Activated gamma-delta T cell treated with anti-CD3 and anti-CD28 coated beads, Interleukin-2, amount 50 U/mL, for 16 hours (primary cell): ENCODE results near the gene GPR160.

Experiments used
- DNase-seq: peaks from one replicate; pipeline ENCODE4 v3.0.0-alpha.2; 2020; ENCODE audit warnings: low read depth

GPR160 gene

DNA sequence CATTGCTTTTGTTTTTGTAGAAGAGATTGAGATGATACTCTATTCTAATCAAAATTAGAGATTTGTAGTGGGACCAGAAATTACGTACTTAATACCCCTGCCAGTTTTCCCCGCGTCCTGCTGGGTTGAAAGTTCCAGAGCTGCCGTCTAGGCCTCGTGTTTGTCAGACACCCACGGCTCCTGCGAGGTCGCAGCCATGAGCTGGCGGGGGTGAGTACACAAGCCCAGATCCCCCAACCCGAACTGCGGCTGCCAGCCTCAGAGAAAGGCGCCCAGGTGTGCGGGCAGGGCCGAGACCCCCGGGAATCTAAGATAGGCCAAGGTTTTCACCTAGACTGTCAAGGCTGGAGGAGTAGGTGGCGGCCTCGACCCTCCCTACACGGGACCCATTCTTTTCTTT is 26.3 kb downstream of the GPR160 start:
- DNase-seq: no peak

DNA sequence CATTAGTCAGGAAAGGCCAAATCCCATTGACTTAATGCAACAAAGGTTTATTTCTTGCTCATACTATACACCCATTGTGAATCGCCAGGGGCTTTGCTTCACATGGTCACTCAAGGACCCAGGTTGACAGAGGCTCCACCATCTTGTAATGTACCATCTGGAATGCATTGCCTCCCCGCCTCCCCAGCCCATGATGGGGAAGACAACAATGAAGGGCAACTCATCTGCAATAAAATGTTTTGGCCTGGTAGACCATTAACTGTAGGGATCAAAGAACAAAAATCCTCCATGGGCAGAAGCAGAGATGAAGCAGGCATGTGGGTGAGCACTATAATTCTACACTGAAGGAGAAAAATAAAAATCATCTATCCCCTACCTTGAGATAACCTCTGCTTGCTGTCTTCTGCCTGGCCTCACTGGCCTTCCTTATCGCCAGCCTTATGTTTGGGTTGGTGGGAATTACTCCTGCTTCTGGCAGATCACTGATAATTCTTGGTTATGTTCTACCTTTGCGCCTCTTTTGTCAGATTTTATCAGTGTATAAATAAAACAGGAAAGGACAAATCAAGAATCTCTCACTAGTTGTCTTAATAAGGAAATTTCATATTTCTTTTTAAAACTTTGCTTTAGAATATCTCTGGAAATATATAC is 37.8 kb downstream of the GPR160 start:
- no peak for DNase-seq

DNA sequence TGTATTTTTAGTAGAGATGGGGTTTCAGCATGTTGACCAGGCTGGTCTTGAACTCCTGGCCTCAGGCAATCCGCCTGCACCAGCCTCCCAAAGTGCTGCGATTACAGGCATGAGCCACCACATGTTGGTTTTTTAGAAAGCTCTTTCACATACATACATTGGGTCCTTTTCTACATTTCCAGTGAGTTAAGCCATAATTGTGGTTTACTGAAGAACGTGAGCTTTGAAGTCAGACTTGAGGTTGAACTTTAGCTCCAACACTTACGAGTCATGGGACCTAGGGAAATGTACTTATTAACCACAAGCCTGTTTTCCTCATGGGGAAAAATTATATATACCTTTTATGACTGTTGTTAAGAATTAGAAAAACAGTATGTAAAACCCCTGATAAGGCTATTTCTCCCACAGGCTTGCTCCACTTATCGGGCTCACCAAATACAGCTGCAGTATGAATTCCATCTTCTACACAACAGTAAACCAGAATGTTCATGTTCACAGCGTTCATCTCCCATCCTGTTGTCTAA is 39.0 kb downstream of the GPR160 start:
- DNase-seq: no peak

DNA sequence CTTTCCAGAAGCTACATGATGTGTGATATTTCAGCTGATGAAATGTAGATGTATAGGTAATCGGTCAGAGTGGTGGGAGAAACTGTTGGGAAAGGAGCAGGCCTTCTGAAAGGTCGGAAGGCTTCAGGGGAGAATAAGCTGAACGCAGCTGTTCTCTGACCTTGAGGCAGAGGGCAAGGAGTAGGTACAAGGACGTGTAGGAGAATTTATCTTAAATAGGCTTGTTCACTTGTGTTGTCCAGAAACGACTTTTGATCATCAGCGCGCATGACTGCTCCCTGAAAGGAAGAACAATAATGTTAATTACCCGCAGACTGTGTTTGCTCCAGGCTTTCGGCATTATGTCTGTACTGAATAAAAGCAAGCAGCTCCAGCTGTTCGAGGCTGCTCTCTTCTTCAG is 39.6 kb downstream of the GPR160 start:
- DNase-seq: no peak

DNA sequence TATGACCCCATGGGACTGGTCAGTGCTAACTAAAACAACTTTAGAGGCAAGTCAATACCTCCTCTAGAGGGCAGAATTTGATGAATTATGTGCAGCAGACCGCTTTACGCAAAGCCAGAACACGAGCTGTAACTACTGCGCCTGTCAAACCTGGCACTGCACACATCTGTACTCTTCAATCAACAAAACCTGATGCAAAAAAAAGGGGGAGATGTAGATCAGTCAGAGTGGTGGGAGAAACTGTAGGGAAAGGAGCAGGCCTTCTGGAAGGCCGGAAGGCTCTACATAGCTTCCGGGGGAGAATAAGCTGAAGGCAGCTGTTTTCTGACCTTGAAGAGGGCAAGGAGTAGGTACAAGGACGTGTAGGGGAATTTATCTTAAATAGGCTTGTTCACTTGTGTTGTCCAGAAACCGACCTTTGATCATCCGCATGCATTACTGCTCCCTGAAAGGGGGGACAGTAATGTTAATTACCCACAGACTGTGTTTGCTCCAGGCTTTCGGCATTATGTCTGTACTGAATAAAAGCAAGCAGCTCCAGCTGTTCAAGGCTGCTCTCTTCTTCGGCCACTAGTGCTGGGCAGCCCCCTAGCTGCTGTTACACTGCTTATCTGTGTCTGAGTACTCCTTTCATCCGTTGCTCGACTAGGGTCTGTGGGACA is 41.0 kb downstream of the GPR160 start:
- no peak for DNase-seq

DNA sequence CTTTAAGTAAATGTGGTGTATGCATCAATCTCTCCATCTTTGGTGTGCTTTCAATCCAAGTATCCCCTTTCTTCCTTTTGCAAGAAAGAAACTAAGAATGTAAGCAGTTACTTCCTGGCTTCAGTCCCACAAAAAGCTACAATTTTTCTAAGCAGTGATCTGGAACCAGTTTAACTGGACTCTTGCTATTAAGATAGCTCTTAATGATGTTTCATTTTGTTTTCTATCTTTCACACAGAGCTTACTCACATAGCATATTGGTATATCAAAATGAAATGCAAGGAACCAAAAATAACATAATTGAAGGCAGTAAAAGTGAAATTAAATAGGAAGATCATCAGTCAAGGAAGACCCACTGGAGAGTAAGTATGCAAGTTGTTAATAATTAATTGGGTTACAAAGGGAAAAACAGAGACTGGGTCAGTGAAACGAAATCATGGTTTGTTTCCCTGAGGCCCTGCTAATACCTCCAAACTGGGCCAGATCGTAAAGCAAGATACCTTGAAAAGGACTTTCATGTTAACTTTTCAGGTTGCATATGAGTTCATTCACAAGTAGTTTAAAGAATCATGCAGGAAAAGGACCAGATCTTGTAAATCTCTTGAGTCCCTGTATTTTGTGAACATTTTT is 41.9 kb downstream of the GPR160 start:
- DNase-seq: no peak

DNA sequence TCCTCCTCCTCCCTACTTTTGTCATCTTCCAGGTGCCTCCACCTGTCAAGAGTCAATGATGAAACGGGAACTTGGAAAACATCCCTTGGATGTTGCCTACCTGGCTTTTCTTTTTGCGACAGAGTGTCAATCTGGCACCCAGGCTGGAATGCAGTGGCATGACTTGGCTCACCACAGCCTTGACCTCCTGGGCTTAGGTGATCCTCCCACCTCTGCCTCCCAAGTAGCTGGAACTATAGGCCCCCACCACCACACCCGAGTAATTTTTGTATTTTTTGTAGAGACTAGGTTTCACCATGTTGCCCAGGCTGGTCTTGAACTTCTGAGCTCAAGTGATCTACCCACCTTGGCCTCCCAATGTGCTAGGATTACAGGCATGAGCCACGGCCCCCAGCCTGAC is 42.8 kb downstream of the GPR160 start:
- no peak for DNase-seq

DNA sequence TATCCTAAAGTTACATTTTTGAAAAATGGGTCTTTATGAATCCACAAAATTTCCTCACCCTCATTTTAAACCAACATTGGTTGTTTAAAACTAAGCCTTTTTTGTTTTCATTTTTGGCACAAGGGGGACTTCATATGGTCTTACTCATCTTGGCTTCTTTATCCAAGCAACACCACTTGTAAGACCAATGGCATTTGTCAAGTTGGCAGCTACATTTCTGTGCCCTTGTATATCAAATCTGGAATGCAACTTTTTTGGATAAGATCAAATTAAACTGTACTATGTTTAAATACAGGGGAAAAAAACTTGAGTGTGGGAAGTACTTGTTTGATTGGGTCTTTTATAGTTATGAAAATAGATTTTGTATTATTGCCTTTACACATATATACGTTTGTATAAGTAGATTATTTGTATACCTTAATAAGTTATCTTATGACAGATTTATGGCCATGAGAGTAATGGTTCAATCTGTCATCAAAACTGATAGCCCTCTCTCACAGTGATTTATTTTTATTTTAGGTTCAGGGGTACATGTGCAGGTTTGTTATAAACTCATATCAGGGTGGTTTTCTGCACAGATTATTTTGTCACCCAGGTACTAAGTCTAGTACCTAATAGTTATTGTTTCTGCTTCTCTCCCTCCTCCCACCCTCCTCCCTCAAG is 43.4 kb downstream of the GPR160 start:
- no peak for DNase-seq

DNA sequence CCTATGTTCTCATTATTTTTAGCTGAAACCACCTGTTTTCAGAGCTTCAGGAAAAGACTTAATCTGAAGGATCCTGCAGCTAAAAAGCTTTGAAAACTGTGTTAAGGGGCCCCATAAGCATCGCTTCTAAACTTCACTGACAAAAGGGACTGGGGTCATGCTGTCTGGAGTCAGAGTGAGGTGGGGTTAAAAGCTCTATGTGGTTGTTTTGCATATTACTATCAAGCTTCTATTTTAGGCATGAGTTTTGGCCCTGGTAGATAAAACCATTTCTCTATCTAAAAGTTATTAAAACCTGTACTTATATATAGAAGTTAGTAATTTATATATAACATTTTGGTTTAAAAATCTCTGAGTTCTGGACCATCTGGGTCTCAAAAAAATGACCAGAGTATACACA is 45.5 kb downstream of the GPR160 start:
- no peak for DNase-seq

DNA sequence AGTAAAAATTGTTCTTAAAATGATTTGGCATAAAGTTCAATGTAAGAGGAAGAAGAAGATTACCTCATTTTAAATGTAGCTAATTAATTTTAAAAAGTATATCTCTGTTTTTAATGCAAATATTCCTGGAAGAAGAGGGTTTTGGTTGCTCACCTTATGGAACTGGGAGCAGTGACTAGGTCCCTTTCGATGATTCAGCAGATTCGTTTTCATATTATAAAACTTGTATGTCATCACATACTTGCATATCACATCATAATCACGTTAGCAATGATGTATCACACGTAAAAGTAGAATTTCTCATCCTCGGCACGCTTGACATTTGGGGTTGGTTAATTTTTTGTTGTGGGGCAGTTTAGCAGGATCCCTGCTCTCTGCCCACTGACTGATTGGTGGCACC is 47.6 kb downstream of the GPR160 start:
- no peak for DNase-seq

DNA sequence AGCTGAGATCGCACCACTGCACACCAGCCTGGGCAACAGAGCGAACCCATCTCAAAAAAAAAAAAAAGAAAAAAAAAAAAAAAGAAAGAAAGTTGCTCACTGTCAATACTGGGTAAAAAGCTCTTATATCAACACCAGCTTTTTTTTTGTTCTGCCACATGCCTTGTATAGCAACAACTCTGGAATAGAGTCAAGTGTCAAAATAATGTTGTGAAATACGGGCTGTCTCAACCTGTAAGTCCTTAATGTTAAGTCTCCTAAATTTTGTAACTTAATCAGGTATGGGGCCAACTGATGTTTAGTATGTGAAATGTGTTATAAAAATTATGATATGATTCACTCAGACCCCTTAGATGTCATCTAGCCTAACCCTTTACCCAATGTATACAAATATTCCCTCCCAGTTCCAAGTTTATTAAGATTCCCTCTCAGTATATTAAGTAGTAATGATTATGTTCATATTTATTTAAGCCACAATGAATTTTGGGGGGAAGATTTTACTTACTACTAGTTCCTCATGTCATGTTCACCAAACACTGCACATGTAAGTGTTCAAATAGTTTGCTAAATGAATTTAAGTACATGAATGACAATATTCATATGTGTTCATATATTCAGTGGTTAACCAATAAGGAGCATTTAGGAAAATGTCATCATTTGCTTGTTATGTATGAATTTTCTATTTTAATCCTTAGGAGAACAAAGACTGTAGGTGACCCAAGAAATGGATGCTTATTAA is 52.2 kb downstream of the GPR160 start:
- DNase-seq: no peak

DNA sequence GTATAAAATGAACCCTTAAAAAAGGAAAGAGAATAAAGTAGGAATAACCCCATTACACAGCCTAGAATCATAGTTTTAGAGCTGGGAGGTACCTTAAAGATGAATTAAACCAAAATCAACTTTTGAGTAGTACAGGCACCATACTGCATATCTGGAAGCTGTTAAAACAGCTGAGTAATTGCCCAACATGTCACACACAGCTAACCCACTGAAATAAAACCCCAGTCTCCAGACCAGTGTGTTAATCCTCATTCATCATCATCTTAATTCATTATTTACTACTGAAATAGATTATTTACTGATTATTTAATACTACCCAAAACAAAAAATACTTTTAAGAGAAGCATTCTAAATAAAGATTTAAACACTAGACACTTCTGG is 52.8 kb downstream of the GPR160 start:
- DNase-seq: no peak

DNA sequence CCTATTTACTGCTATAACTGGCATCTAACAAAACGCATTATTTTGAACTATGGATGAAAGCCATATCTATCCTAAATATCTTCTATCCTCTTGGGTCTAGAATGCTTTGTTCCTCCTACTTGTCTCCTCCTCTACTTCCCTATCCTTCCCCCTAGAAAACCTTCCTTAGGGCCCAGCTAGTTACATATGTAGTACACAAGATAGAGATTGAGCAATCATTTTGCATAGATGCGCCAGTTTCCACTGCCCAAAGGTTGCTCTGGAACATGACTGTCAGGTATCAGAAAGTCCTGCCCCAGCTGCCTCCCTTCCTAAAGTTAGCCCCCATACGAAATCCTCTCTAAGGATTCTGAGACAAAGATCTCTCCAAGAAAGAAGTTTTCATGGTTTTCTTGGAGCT is 55.1 kb downstream of the GPR160 start:
- no peak for DNase-seq

DNA sequence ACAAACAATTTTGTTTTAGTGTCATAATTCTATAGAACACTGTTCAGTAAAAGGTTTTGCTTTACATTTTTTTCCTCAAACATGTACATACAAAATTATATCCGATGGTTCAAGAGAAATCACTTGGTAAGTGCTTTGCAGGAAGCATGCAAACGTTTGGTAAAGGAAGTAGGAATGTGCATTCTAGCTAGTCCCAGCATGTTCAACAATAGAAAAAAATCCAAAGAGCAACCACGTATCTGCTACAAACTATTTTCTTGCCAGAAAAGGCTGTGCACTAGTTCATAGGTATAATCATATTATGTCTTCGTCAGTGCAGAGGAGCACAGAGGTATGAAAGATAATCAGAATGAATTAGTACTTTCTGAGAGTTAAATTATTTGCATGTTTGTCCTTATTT is 58.0 kb downstream of the GPR160 start:
- no peak for DNase-seq

DNA sequence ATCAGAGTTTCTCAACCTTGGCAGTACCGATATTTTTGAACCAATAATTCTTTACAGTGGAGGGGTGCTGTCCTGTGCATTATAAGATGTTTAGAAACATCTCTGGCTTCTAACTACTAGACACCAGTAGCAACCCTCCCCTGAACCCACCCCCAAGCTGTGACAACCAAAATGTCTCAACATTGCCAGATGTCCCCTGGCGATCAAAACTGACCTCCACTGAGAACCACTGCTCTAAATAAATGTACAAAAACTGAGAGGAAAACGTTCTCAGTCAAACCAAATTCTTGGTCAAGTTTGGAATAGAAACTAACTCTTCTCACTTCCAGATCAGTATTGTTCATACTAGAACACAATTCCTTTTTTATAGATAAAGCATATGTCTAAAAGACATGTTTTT is 58.5 kb downstream of the GPR160 start:
- no peak for DNase-seq

DNA sequence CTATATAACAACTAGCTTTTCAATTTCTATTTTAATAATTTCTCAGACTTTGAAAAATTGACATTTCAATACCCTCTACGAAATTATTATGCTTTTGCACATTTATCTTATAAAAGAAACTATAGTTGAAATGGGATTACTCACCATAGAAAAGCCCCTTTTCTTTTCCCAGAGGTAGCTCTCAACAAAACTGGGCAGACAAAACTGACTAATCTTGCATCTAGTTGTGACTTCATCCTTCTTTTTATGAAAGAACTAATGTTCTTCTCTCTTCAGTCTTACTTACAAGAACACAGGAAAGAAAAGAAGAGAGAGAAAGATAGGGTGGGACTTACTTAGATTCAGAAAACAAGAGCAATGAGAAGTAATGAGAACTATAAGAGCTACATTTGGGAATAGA is 61.0 kb downstream of the GPR160 start:
- no peak for DNase-seq

DNA sequence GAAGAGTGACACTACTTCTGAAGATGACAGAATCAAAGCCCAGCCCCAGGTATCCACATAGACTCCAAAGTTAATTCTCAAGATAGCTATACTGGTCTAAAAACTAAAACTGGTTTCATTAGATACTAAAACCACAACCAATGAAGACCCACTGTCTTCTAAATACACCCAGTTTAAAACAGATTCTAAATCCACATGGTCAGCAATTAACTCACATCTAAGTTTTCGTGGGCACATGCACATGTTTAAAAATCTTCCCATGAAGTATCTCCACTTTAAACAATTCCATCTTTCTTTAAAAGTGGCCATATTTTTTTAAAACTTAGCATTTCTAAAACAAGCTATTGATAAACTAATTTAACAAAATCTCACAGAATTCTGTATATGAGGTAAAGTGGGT is 63.1 kb downstream of the GPR160 start:
- no peak for DNase-seq

DNA sequence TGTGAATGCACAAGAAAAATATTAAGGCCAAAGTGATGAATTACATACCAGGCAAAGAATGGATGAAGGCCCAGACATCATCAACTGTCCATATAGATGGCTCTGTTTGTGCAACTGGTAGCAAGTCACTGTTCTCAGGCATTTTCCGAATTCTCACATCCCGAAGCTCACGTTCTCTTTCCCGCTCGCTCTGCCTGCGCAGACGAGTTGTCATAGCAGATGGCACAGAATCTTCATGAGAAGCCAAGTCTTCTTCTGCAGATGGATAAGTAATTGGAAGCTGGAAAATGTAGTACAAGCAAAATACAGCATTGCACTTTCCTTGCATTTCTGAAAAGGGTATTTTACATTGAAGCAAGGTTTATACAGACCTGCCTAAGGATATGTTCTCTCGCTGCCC is 64.6 kb downstream of the GPR160 start:
- DNase-seq: no peak

DNA sequence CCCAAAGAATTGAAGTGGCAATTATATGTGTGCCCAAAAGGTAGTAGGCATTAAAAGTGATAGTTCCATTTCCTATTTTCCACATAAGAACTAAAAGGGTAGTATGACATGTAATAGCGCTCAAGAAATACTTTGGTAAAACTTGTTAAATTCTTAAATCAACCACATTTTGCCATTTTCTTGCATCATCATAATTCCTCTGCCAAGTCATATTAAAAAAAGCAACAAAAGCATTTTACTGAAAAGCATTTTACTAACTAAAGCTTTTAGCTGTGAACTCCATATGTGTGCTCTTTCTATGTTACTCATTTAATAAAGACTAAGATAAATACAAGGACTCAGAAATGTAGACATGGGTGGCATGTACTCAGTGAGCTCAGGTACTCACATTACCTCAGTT is 70.1 kb downstream of the GPR160 start:
- DNase-seq: no peak

DNA sequence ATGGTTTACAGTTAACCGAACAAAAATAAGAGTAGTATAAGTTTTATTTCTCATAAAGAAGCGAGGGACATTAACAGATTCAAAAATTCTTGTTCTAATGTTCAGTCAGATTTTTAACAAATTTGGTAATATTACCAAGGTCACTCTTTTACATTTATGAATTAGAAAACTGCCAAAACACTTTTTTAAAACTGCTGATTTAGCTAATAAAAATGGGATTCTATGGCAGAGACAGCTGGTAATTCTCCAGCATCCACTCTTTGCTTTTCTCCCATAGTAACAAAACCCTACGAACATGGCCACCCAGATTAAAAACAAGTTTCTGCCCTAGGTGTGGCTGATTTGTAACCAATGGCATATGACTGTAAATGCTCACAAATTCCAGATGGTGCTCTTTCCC is 71.2 kb downstream of the GPR160 start:
- DNase-seq: no peak

DNA sequence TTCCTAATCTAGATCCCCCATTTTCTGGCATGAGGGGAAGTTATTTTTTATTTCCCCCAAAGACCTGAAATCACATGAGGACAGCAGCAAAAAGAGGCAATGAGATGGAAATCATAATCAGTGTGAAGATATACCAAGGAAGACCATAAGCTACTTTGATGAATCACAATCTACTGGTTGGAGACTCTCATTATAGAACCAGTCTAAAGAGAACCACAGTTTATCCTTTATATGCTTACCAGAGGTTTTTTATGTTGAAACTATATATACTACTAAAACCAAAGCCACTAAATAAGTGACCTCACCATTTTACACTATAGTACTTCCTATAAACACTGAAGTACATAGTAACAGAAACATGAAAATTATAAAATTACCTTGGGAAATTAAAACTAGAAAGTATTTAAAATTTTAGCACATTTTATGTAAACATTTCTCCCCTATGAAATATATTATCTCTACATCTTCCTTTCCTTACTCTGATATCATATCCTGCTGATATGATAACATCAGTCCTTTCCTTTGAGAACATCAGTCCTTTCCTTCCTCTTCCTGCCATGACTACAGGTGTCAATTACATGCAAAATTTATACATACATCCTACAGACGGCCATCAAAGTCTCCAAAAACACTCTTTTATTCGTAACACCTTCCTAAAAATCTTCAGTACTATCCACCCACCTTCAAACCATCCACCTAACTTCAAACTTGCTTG is 71.9 kb downstream of the GPR160 start:
- no peak for DNase-seq
